K562 (cell line): ENCODE results near the gene GARIN5B. TPM values are rescaled to one million over a fixed set of nuclear protein-coding genes. Genes with fewer than 3 reads are reported as not detected.

Experiments used
- ATAC-seq: fragments of 200-7000 bp; cut with Tn5 transposase; 3 replicates; pipeline ENCODE4 v1.9.1; 2020; ENCODE audit warnings: moderate library complexity
- BruUV-seq: library from RNA; stranded (reverse); fragments of 400-500 nt; replicated peaks from 2 replicates; lab custom pipeline; 2021; lab: Mats Ljungman, UMichigan
- CTCF ChIA-PET: fragments of 300-600 bp; formaldehyde crosslinking; extraction: SDS; loops from one replicate; lab custom pipeline; 2021; ENCODE audit warnings: low intra/inter-chr PET ratio; lab: Yijun Ruan, JAX
- POLR2A ChIA-PET: fragments of 300-600, 350-650 bp; sonication (Branson Sonifier 250); formaldehyde crosslinking; extraction: SDS; loops from one replicate; lab custom pipeline; 2021; ENCODE audit warnings: antibody characterized with exemption, inconsistent platforms; lab: Yijun Ruan, JAX
- DNase-seq, 4 experiments: peaks; one replicate each; pipeline versions ENCODE4 v3.0.0 to v3.0.0-alpha.2; 2011 to 2018; ENCODE audit warnings: low spot score in 3 of 4, mixed read lengths in 3 of 4; ENCODE audit errors: extremely low read depth in 1 of 4
- FAIRE-seq: peaks from 2 replicates; lab custom pipeline; 2011; peaks lifted over from hg19 to GRCh38; lab: Jason Lieb, UNC
- H2AFZ ChIP-seq: 2 replicates; pipeline ENCODE4 v1.6.0; 2011; ENCODE audit warnings: low read depth, low read length, control low read depth, inconsistent platforms
- H3K27ac ChIP-seq: fragments of 200-600 bp; 3 replicates; pipeline ENCODE4 v1.8.0; 2011; ENCODE audit warnings: low read depth, mild to moderate bottlenecking, control low read depth, inconsistent platforms, low read length, moderate library complexity, mixed read lengths; ENCODE audit errors: extremely low read depth
- H3K27me3 ChIP-seq, 2 experiments: fragments of 300-600 bp in 1 of 2; 2 replicates in 1 of 2; 3 replicates in 1 of 2; pipeline versions ENCODE4 v1.6.0 to v1.8.0; 2011; ENCODE audit warnings: inconsistent platforms in 2 of 2, low read length in 2 of 2, mild to moderate bottlenecking in 1 of 2, mixed read lengths in 1 of 2, moderate library complexity in 1 of 2; ENCODE audit not compliant: control insufficient read depth in 2 of 2, insufficient read depth in 2 of 2
- H3K36me3 ChIP-seq: fragments of 300-600 bp; 3 replicates; pipeline ENCODE4 v1.8.0; 2011; ENCODE audit warnings: mild to moderate bottlenecking, low read length, inconsistent platforms; ENCODE audit not compliant: control insufficient read depth, insufficient read depth
- H3K4me1 ChIP-seq, 2 experiments: fragments of 200-600 bp in 1 of 2; replicated peaks in 1 of 2; 2 replicates in 1 of 2; 3 replicates in 1 of 2; pipeline versions ENCODE4 v1.5.1 to v1.8.0; 2011; ENCODE audit warnings: inconsistent platforms in 2 of 2, low read length in 2 of 2, mild to moderate bottlenecking in 1 of 2, mixed read lengths in 1 of 2, moderate library complexity in 1 of 2; ENCODE audit not compliant: control insufficient read depth in 2 of 2, insufficient read depth in 2 of 2
- H3K4me2 ChIP-seq: 2 replicates; pipeline ENCODE4 v1.6.1; 2011; ENCODE audit warnings: low read length, control low read depth, inconsistent platforms, mixed read lengths; ENCODE audit not compliant: insufficient read depth
- H3K4me3 ChIP-seq: fragments of 200-600 bp; sonication (generic), shearing (Covaris generic); 2 replicates; pipeline ENCODE4 v1.5.1; 2016; ENCODE audit warnings: control low read depth, inconsistent platforms
- H3K79me2 ChIP-seq: fragments of 200-600 bp; 3 replicates; pipeline ENCODE4 v1.8.0; 2011; ENCODE audit warnings: low read length, inconsistent platforms; ENCODE audit not compliant: control insufficient read depth, insufficient read depth
- H3K9ac ChIP-seq, 2 experiments: 2 replicates each; pipeline versions ENCODE4 v1.6.0 to v1.6.1; 2011; ENCODE audit warnings: low read depth in 2 of 2, low read length in 2 of 2, control low read depth in 1 of 2, inconsistent platforms in 1 of 2, mild to moderate bottlenecking in 1 of 2, mixed read lengths in 1 of 2; ENCODE audit not compliant: insufficient read depth in 1 of 2
- H3K9me1 ChIP-seq: one replicate; pipeline ENCODE4 v1.6.0; 2011; ENCODE audit warnings: inconsistent platforms, mild to moderate bottlenecking, low read length, moderate library complexity; ENCODE audit not compliant: control insufficient read depth, insufficient read depth
- H3K9me3 ChIP-seq: replicated peaks from 2 replicates; pipeline ENCODE4 v1.5.1; 2011; ENCODE audit warnings: low read depth, low read length, inconsistent platforms; ENCODE audit not compliant: control insufficient read depth, insufficient read depth
- H4K20me1 ChIP-seq: replicated peaks from 2 replicates; pipeline ENCODE4 v1.6.1; 2011; ENCODE audit warnings: low read length, inconsistent platforms, mixed read lengths; ENCODE audit not compliant: control insufficient read depth, insufficient read depth
- MTA2 ChIP-seq: fragments of 450-650 bp; IDR thresholded peaks from 2 replicates; pipeline ENCODE4 v1.6.1; 2016; ENCODE audit warnings: low read depth
- POLR2G ChIP-seq: fragments of 200-400 bp; formaldehyde crosslinking; IDR thresholded peaks from 2 replicates; pipeline ENCODE4 v1.6.1; 2017; ENCODE audit warnings: low read depth, mild to moderate bottlenecking, antibody characterized with exemption, low read length, moderate library complexity
- SMARCB1 ChIP-seq: IDR thresholded peaks from 2 replicates; pipeline ENCODE4 v1.6.1; 2011; ENCODE audit warnings: improper control_type of control experiment, low read depth; ENCODE audit not compliant: insufficient read length
- U2AF1 ChIP-seq: fragments of 200-400 bp; formaldehyde crosslinking; optimal IDR thresholded peaks from 2 replicates; pipeline ENCODE3; 2017; ENCODE audit warnings: mild to moderate bottlenecking, low read depth, low read length, moderate library complexity
- U2AF2 ChIP-seq: fragments of 200-400 bp; formaldehyde crosslinking; optimal IDR thresholded peaks from 2 replicates; pipeline ENCODE3; 2017; ENCODE audit warnings: low read depth, mild to moderate bottlenecking, low read length
- ZBTB11 ChIP-seq, 3 experiments: fragments of 200-800 bp in 1 of 3; fragments of 250-450 bp in 1 of 3; fragments of 450-650 bp in 1 of 3; sonication (Bioruptor Pico) in 1 of 3; sonication (Bioruptor generic) in 1 of 3; formaldehyde crosslinking in 1 of 3; IDR thresholded peaks; 2 replicates each; pipeline versions ENCODE4 v1.6.1 to v1.8.0; 2016 to 2022; ENCODE audit warnings: mild to moderate bottlenecking in 2 of 3, missing genetic modification characterization in 2 of 3, missing compliant biosample characterization in 1 of 3, moderate library complexity in 1 of 3
- ZBTB33 ChIP-seq: sonication (generic); formaldehyde crosslinking; IDR thresholded peaks from 2 replicates; pipeline ENCODE4 v1.8.1; 2023; ENCODE audit warnings: mild to moderate bottlenecking, missing genetic modification reagents
- ZNF316 ChIP-seq: fragments of 450-650 bp; IDR thresholded peaks from 2 replicates; pipeline ENCODE4 v1.6.1; 2016
- ZNF583 ChIP-seq: fragments of 250-450 bp; sonication (Bioruptor Pico); IDR thresholded peaks from 2 replicates; pipeline ENCODE4 v1.4.0; 2020
- WGBS: fragments of 100-300 bp; shearing (Covaris generic); methylation state at CpG from one replicate; pipeline ENCODE4 v1.1.6; 2016; ENCODE audit warnings: low coverage, mixed read lengths; ENCODE audit not compliant: insufficient coverage; ENCODE audit errors: missing lambda C conversion rate; 5-methylcytosine and 5-hydroxymethylcytosine counted together
- in situ Hi-C: fragments of 300-500 bp; cut with MboI; formaldehyde crosslinking; loops from 4 replicates; pipeline ENCODE4 v1.15.0; 2018; ENCODE audit warnings: inconsistent platforms, mixed read lengths
- intact Hi-C: fragments of 100-400 bp; cut with micrococcal nuclease; formaldehyde crosslinking; loops from 2 replicates; pipeline ENCODE4 v1.14.2; 2022
- polyA plus RNA-seq, 8 experiments: library from polyadenylated mRNA; depleted of rRNA in 4 of 8; stranded (reverse) in 5 of 8; unstranded in 3 of 8; fragments of >200 nt; fragmentation: Nextera tagmentation in 2 of 8; fragmentation: Illumina TruSeq in 1 of 8; extraction: Ambion mirVana in 2 of 8; extraction: Trizol in 1 of 8; gene quantifications; 2 replicates each; pipeline versions ENCODE4 v1.2.1 to v1.2.3, GENCODE V29; 2011 to 2014; ENCODE audit warnings: inconsistent platforms in 1 of 8, missing spikeins in 1 of 8
- total RNA-seq, 7 experiments: library from RNA; depleted of rRNA in 6 of 7; stranded (reverse); fragments of >200 nt in 6 of 7; fragmentation: Illumina TruSeq in 2 of 7; extraction: Trizol in 2 of 7; gene quantifications; 2 replicates each; pipeline versions ENCODE4 v1.2.1 to v1.2.3, GENCODE V29; 2011 to 2021; ENCODE audit warnings: low replicate concordance in 1 of 7

Gene GARIN5B
- total and polyA plus RNA-seq, 9 of the 15 experiments (the other 6 are each of a cell fraction or from before 2014, with no cell fraction given): not detected

GRCh38 chr19:55377356-55378131 lies 14.5 kb upstream of the GARIN5B start:
- Histone ChIP-seq H3K79me2 (peaks cover 6% of the 10 kb centered on the region; the same call in 2 of the 3 replicates), H3K9me1 (no peaks in the 10 kb centered on the region), H2AFZ (no peak overlapping the region), H3K9me3 (no peaks in the 10 kb centered on the region; the same call in 1 of the 2 replicates), H3K9ac (peak overlapping the region in 1 of 2 experiments; percentile 55; a peak in 1 of 4 replicates), H3K36me3 (no peaks in the 10 kb centered on the region), H3K4me3 (no peak overlapping the region), H3K27ac (no peak overlapping the region), H3K27me3 (no peaks in the 10 kb centered on the region), H4K20me1 (no peaks in the 10 kb centered on the region), H3K4me2 (no peak overlapping the region), H3K4me1 (peaks cover 15 to 53% of the 10 kb centered on the region in 2 experiments; a peak in 4 of 5 replicates)
- intact Hi-C loops: no loop called here
- in situ Hi-C loops: no loop called here
- TF ChIP-seq POLR2G (peak; percentile 54; the same call in 1 of the 2 replicates), ZNF316 (no peak), U2AF2 (no peak), U2AF1 (no peak), ZNF583 (no peak), ZBTB33 (CRISPR knock-in tag) (peak; percentile 81), MTA2 (no peak), ZBTB11 (CRISPR knock-in tag; IDR thresholded peaks at IDR 0.05) (no peak), SMARCB1 (no peak)
- 37% methylated on average over 41 of the region's 43 CpGs for WGBS
- CTCF ChIA-PET: no interaction called here
- no TSS peak for BruUV-seq
- POLR2A ChIA-PET: interaction anchor here (0.6 to 1.0 kb wide), 3 partner anchors 9 to 118 kb away, joined by 3 to 4 read pairs (median 3); no protein-coding TSS in a partner anchor
- FAIRE-seq (no peak), DNase-seq (no peak), ATAC-seq (no peak; the same call in 2 of the 3 replicates)
